DND-41 (cell line): ENCODE measurements around the gene PDE6B.

Source experiments
- ATAC-seq: fragments of 200-7000 bp; cut with Tn5 transposase; 3 replicates; pipeline ENCODE4 v1.9.1; 2021; ENCODE audit warnings: low read depth; ENCODE audit not compliant: insufficient read depth
- DNase-seq: peaks from one replicate; pipeline ENCODE4 v3.0.0-alpha.2; 2020
- H2AFZ ChIP-seq: 2 replicates; pipeline ENCODE4 v1.6.0; 2012; ENCODE audit warnings: low read depth, low read length
- H3K27ac ChIP-seq: 2 replicates; pipeline ENCODE4 v1.5.1; 2012; ENCODE audit warnings: low read length, inconsistent platforms
- H3K27me3 ChIP-seq: fragments of 200-600 bp; sonication (generic); 2 replicates; pipeline ENCODE4 v1.6.0; 2012; ENCODE audit warnings: low read length, mild to moderate bottlenecking, inconsistent platforms; ENCODE audit not compliant: insufficient read depth, poor library complexity
- H3K36me3 ChIP-seq: 2 replicates; pipeline ENCODE4 v1.5.1; 2012; ENCODE audit warnings: low read length, inconsistent platforms; ENCODE audit not compliant: insufficient read depth
- H3K4me1 ChIP-seq: 2 replicates; pipeline ENCODE4 v1.5.1; 2012; ENCODE audit warnings: mild to moderate bottlenecking, low read length; ENCODE audit not compliant: insufficient read depth
- H3K4me2 ChIP-seq: 2 replicates; pipeline ENCODE4 v1.6.0; 2012; ENCODE audit warnings: mild to moderate bottlenecking, moderate library complexity, low read length, inconsistent platforms; ENCODE audit not compliant: insufficient read depth
- H3K4me3 ChIP-seq, 2 experiments: fragments of 200-600 bp in 1 of 2; shearing (Covaris generic) in 1 of 2; 2 replicates each; pipeline ENCODE4 v1.5.1; 2012 to 2016; ENCODE audit warnings: inconsistent platforms in 2 of 2, low read length in 2 of 2, mild to moderate bottlenecking in 2 of 2, low read depth in 1 of 2, moderate library complexity in 1 of 2
- H3K79me2 ChIP-seq: 2 replicates; pipeline ENCODE4 v1.6.0; 2012; ENCODE audit warnings: low read length, inconsistent platforms; ENCODE audit not compliant: insufficient read depth
- H3K9ac ChIP-seq: 2 replicates; pipeline ENCODE4 v1.6.0; 2012; ENCODE audit warnings: low read depth, mild to moderate bottlenecking, inconsistent platforms, low read length, moderate library complexity
- H3K9me3 ChIP-seq: 2 replicates; pipeline ENCODE4 v1.5.1; 2012; ENCODE audit warnings: low read length, moderate library complexity, mild to moderate bottlenecking, inconsistent platforms; ENCODE audit not compliant: insufficient read depth, severe bottlenecking
- H4K20me1 ChIP-seq: 2 replicates; pipeline ENCODE4 v1.6.0; 2012; ENCODE audit warnings: low read length; ENCODE audit not compliant: insufficient read depth
- EZH2 ChIP-seq: IDR thresholded peaks from 3 replicates; pipeline ENCODE4 v1.6.1; 2012; ENCODE audit warnings: borderline replicate concordance, low read depth, mild to moderate bottlenecking, moderate library complexity, low read length, inconsistent platforms; ENCODE audit not compliant: severe bottlenecking
- TF ChIP-seq, protein P1 (sequence below): IDR thresholded peaks from 2 replicates; pipeline ENCODE4 v1.5.1; 2012; ENCODE audit warnings: borderline replicate concordance, low read length, moderate library complexity, mild to moderate bottlenecking; ENCODE audit not compliant: poor library complexity, severe bottlenecking; ENCODE audit errors: extremely low read depth

The PDE6B gene

DNA sequence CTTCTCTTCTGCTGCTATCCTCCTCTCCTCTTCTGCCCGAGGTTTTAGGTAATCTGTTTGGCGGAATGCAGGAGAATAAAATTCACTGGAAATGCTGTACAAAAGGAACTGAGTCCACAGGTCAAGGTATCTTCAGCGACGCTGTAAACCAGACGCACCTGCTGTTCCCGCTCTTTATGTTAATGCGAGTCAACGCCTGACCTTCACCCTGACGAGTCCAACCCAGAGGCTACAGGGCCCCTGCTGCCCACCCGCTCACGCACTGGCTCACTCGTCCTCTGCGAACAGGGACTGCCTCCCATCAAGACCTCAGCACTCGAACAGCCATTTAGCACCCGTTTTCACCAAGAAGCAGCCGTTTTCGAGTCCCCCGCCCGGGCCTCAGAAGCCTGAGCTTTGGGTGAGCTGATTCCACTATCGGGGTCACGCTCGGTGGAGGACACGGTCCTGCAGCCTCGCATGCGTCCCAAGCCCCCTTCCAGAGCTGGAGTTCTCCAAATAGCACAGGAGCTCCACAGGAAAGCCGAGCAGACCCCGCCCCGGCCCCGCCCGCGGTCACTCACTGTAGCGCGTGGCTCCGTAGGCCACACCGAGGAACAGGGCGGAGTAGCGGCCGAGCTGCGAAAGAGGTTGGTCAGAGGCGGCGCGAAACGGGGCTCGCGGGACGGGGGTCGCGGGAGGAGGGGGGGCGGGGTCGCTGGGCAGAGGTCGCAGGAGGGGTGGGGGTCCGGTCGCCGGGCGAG is 48.1 kb downstream of the PDE6B start:
- H3K27me3 ChIP-seq = no peaks in the 10 kb centered on the region
- peaks cover 30% of the 10 kb centered on the region for H3K79me2 ChIP-seq
- peak overlapping the region; percentile 99 for H3K9ac ChIP-seq
- H2AFZ ChIP-seq = peak overlapping the region; percentile 29; the same call in 1 of the 2 replicates
- H3K4me2 ChIP-seq = peak overlapping the region; percentile 96
- ATAC-seq = 0 out of 3 replicates have a peak, but pooled peaks have one; percentile 1
- peaks cover 32% of the 10 kb centered on the region for H3K36me3 ChIP-seq
- peaks cover 4% of the 10 kb centered on the region; the same call in 1 of the 2 replicates for H4K20me1 ChIP-seq
- H3K4me1 ChIP-seq = peaks cover 29% of the 10 kb centered on the region
- TF ChIP-seq, protein P1, sequence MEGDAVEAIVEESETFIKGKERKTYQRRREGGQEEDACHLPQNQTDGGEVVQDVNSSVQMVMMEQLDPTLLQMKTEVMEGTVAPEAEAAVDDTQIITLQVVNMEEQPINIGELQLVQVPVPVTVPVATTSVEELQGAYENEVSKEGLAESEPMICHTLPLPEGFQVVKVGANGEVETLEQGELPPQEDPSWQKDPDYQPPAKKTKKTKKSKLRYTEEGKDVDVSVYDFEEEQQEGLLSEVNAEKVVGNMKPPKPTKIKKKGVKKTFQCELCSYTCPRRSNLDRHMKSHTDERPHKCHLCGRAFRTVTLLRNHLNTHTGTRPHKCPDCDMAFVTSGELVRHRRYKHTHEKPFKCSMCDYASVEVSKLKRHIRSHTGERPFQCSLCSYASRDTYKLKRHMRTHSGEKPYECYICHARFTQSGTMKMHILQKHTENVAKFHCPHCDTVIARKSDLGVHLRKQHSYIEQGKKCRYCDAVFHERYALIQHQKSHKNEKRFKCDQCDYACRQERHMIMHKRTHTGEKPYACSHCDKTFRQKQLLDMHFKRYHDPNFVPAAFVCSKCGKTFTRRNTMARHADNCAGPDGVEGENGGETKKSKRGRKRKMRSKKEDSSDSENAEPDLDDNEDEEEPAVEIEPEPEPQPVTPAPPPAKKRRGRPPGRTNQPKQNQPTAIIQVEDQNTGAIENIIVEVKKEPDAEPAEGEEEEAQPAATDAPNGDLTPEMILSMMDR = no peak
- TF ChIP-seq EZH2 = no peak
- peak overlapping the region; percentile 88 to 98 for H3K4me3 ChIP-seq
- no peak for DNase-seq
- H3K27ac ChIP-seq = peak overlapping the region; percentile 76
- H3K9me3 ChIP-seq = no peaks in the 10 kb centered on the region

DNA sequence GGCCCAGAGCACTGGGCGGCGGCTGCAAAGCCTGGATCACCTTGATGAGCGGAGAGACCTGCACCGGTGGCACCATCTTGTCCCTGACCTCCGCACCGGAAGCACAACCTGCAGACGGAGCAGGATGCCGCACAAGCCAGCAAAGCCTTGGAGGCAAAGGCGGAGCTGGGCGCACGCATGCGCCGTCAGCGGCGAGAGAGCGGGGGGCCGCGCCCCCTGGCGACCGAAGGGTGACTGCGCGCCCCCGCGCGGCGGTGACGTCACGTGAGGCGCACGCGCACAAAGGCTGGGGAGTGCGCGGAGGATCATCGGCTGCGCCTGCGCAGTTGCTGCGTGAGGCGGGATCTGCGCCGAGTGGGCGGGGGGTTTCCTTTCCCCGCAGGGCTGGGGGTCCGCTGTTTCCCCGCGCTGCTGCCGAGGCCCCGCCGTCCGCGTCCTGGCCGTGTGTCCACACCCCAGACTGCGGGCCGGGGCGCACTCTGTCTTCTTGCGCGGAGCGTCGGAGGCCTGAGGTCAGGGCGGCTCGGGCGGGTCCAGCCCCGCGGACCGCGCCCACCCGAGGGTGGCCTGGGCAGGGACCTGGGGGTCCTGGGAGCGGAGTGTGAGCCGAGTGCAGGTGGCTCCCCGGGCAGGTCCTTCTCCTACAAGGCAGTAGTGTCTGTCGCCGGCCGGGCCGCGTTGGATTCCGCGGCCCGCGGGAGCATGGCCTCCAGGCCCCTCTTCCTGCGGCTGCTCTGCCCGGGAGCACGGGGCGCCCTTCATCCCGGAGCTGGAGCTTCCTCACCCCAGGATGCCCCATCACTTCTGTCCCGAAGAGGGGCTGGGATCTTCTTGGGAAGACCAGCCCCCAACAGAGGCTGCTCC is 49.0 kb downstream of the PDE6B start, which contains the start of the genes ATP5ME and MYL5:
Gene ATP5ME, minus strand, starts transcription at position 105 of the 864 bp plus-strand sequence. Its CDS starts 29 bp downstream, at position 76.
Gene MYL5, plus strand, starts transcription at position 371 of the 864 bp plus-strand sequence. CDS start 3,485 bp downstream, outside the sequence.
- peak; percentile 90 for ATAC-seq
- H3K4me2 ChIP-seq = peak within 1 kb of the TSS; percentile 99
- no peaks in the 10 kb centered on the region for H3K9me3 ChIP-seq
- TF ChIP-seq EZH2 = no peak
- TF ChIP-seq, protein P1 = peak; percentile 99
- no peaks in the 10 kb centered on the region for H3K27me3 ChIP-seq
- DNase-seq = peak; percentile 97
- peaks cover 30% of the 10 kb centered on the region for H3K79me2 ChIP-seq
- peaks cover 29% of the 10 kb centered on the region for H3K4me1 ChIP-seq
- H3K9ac ChIP-seq = peak within 1 kb of the TSS; percentile 99
- peak within 1 kb of the TSS; percentile 84 for H2AFZ ChIP-seq
- H3K4me3 ChIP-seq = peak within 1 kb of the TSS; percentile 88 to 98
- peaks cover 32% of the 10 kb centered on the region for H3K36me3 ChIP-seq
- H4K20me1 ChIP-seq = peaks cover 4% of the 10 kb centered on the region; the same call in 1 of the 2 replicates
- H3K27ac ChIP-seq = peak within 1 kb of the TSS; percentile 95

DNA sequence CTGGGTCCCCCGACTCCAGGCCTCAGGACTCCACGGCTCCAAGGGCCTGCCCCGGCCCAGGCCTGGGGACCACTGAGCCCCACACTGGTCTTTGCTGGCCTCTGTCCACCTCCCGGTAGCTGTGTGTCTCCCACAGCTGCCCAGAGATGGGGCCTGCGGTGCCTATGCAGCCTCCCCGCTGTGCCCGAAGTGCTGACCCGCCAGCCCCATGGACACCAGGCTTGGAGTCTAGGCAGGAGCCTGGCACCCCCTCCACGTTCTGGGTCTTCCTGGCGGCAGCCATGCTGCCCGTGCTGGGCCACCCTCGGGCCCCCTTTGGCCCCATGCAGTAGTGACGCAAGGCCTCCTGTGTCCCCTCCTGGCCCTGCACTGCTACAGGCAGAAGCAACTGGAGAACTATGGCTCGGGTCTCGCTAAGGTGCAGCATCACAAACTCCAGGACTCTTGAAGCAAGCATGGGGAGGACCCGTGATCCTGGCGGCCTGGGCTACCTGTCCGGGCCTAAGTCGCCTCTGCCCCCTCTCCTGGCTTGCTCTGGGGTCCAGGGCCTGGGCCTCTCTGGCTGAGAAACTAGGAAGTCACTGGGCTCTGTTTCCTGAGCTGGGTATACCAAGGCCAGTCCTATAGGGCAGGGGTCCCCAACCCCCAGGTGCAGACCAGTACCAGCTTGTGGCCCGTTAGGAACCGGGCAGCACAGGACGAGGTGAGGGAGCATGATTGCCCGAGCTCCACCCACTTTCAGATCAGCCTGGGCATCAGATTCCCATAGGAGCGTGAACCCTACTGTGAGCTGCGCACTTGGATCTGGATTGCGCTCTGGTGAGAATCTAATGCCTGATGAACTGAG is 49.9 kb downstream of the PDE6B start:
- DNase-seq = no peak
- Histone ChIP-seq H3K36me3 (peaks cover 32% of the 10 kb centered on the region), H4K20me1 (peaks cover 4% of the 10 kb centered on the region; the same call in 1 of the 2 replicates), H3K9me3 (no peaks in the 10 kb centered on the region), H2AFZ (peak overlapping the region; percentile 84), H3K4me3 (peak overlapping the region; percentile 87 to 88), H3K79me2 (peaks cover 30% of the 10 kb centered on the region), H3K4me2 (peak overlapping the region; percentile 99), H3K9ac (peak overlapping the region; percentile 99), H3K27ac (peak overlapping the region; percentile 95), H3K27me3 (no peaks in the 10 kb centered on the region), H3K4me1 (peaks cover 36% of the 10 kb centered on the region)
- TF ChIP-seq EZH2 = no peak
- TF ChIP-seq, protein P1 = no peak
- peak; percentile 8 for ATAC-seq
